Osteocyte (in vitro differentiated cells): Measurements from ENCODE around the gene MED10. TPM values are rescaled to one million over a fixed set of nuclear protein-coding genes. Genes with fewer than 3 reads are reported as not detected.

Experiments
- DNase-seq: peaks from one replicate; pipeline ENCODE4 v3.0.0; 2021; ENCODE audit warnings: mixed read lengths; ENCODE audit not compliant: unreplicated experiment; ENCODE audit errors: extremely low spot score
- H3K27ac Mint-ChIP-seq: one replicate; pipeline ENCODE4 v1.8.0; 2021; ENCODE audit warnings: mild to moderate bottlenecking, mixed read lengths; ENCODE audit not compliant: unreplicated experiment
- H3K27me3 Mint-ChIP-seq: one replicate; pipeline ENCODE4 v1.8.0; 2021; ENCODE audit warnings: mixed read lengths; ENCODE audit not compliant: unreplicated experiment
- H3K36me3 Mint-ChIP-seq: one replicate; pipeline ENCODE4 v1.8.0; 2021; ENCODE audit warnings: mixed read lengths; ENCODE audit not compliant: unreplicated experiment
- H3K4me1 Mint-ChIP-seq: one replicate; pipeline ENCODE4 v1.8.0; 2021; ENCODE audit warnings: mixed read lengths; ENCODE audit not compliant: unreplicated experiment
- H3K4me3 Mint-ChIP-seq: one replicate; pipeline ENCODE4 v1.8.0; 2021; ENCODE audit warnings: mild to moderate bottlenecking, moderate library complexity, mixed read lengths; ENCODE audit not compliant: unreplicated experiment
- H3K9me3 Mint-ChIP-seq: one replicate; pipeline ENCODE4 v1.8.0; 2021; ENCODE audit warnings: mixed read lengths; ENCODE audit not compliant: unreplicated experiment
- total RNA-seq: library from RNA; stranded (reverse); gene quantifications from 2 replicates; pipeline ENCODE4 v1.2.1, GENCODE V29; 2021
- TF ChIP-seq, protein P1 (sequence below): fragments of 200-600 bp; sonication (generic); IDR thresholded peaks from 2 replicates; pipeline ENCODE4 v1.5.0; 2021; ENCODE audit warnings: antibody characterized with exemption, mild to moderate bottlenecking, moderate library complexity

Gene MED10
- total RNA-seq, 1 donor from 2014 or later, result 28.2 TPM

DNA sequence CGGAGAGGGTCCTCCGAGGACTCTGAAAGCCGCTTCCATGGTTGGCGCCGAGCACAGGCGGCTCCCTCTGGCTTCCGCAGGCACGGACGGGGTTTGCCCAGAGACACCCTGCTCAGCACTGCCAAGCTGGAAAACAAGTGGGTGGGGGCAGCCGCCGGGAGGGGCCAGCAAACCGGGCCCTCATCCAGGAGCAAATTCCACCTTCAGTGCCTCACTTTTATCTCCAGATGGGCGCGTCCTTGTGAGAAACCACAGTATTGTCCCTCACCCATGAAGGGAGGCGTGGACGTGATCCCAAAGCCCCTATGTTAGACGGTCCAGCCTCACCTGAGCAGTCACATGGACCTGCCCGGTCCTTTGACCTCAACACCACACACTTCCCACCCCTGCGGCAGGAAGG lies 29.0 kb downstream of the MED10 start:
- TF ChIP-seq, protein P1, sequence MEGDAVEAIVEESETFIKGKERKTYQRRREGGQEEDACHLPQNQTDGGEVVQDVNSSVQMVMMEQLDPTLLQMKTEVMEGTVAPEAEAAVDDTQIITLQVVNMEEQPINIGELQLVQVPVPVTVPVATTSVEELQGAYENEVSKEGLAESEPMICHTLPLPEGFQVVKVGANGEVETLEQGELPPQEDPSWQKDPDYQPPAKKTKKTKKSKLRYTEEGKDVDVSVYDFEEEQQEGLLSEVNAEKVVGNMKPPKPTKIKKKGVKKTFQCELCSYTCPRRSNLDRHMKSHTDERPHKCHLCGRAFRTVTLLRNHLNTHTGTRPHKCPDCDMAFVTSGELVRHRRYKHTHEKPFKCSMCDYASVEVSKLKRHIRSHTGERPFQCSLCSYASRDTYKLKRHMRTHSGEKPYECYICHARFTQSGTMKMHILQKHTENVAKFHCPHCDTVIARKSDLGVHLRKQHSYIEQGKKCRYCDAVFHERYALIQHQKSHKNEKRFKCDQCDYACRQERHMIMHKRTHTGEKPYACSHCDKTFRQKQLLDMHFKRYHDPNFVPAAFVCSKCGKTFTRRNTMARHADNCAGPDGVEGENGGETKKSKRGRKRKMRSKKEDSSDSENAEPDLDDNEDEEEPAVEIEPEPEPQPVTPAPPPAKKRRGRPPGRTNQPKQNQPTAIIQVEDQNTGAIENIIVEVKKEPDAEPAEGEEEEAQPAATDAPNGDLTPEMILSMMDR, result no peak
- H3K36me3 Mint-ChIP-seq, result no peaks in the 10 kb centered on the region
- peaks cover 3% of the 10 kb centered on the region for H3K27me3 Mint-ChIP-seq
- H3K4me1 Mint-ChIP-seq, result no peaks in the 10 kb centered on the region
- no peak for DNase-seq
- no peaks in the 10 kb centered on the region for H3K9me3 Mint-ChIP-seq
- H3K27ac Mint-ChIP-seq, result no peak overlapping the region
- H3K4me3 Mint-ChIP-seq, result no peak overlapping the region

DNA sequence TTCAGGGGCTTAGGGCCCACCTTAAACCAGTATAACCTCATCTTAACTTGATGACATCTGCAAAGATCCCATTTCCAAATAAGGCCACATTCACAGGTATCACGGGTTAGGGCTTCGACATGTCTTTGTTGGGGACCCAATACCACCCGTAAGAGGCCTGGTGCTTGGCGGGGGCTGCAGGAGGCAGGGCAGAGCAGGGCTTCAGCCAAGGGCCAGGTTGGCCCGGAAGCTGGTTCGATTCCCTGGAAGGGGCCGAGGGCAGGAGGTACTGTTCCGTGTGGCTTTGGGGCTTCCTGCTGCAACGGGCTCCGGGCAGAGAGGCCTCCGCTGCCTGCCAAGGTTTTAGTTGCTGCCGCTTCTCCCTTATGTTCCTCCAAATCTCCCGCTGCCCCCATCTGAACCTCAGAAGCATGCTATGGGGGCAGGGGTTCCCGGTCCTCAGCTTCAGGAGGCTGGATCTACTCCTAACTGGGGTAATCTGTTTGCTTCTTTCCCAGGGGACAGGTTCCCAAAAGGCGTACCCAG lies 29.8 kb downstream of the MED10 start:
- no peaks in the 10 kb centered on the region for H3K36me3 Mint-ChIP-seq
- H3K9me3 Mint-ChIP-seq, result no peaks in the 10 kb centered on the region
- H3K4me1 Mint-ChIP-seq, result no peaks in the 10 kb centered on the region
- no peak overlapping the region for H3K4me3 Mint-ChIP-seq
- H3K27ac Mint-ChIP-seq, result no peak overlapping the region
- TF ChIP-seq, protein P1, result no peak
- no peak for DNase-seq
- peaks cover 3% of the 10 kb centered on the region for H3K27me3 Mint-ChIP-seq

- H3K27ac Mint-ChIP-seq, result no peak overlapping the region
- peaks cover 3% of the 10 kb centered on the region for H3K27me3 Mint-ChIP-seq
- no peaks in the 10 kb centered on the region for H3K9me3 Mint-ChIP-seq
- no peak overlapping the region for H3K4me3 Mint-ChIP-seq
- no peaks in the 10 kb centered on the region for H3K36me3 Mint-ChIP-seq
- no peaks in the 10 kb centered on the region for H3K4me1 Mint-ChIP-seq
- no peak for DNase-seq
- TF ChIP-seq, protein P1, result no peak
These were observed 30.7 kb downstream of the MED10 start for GRCh38 chr5:6347673-6348072.

- H3K27me3 Mint-ChIP-seq, result peaks cover 3% of the 10 kb centered on the region
These were observed 31.2 kb downstream of the MED10 start for GRCh38 chr5:6347165-6347564.

GRCh38 chr5:6344593-6344989 lies 33.8 kb downstream of the MED10 start:
- no peak overlapping the region for H3K4me3 Mint-ChIP-seq
- H3K9me3 Mint-ChIP-seq, result no peaks in the 10 kb centered on the region
- H3K4me1 Mint-ChIP-seq, result no peaks in the 10 kb centered on the region
- H3K27me3 Mint-ChIP-seq, result no peaks in the 10 kb centered on the region
- H3K36me3 Mint-ChIP-seq, result no peaks in the 10 kb centered on the region
- DNase-seq, result no peak
- no peak overlapping the region for H3K27ac Mint-ChIP-seq
- TF ChIP-seq, protein P1, result no peak

More at GRCh38 chr5:6347165-6347564, 31.2 kb downstream of the MED10 start:
- no peak for DNase-seq
- Mint-ChIP-seq H3K9me3 (no peaks in the 10 kb centered on the region), H3K4me3 (no peak overlapping the region), H3K27ac (no peak overlapping the region), H3K36me3 (no peaks in the 10 kb centered on the region), H3K4me1 (no peaks in the 10 kb centered on the region)
- TF ChIP-seq, protein P1, result no peak
